ENCODE measurements around the gene CHRD. TPM values are rescaled to one million over a fixed set of nuclear protein-coding genes. Genes with fewer than 3 reads are reported as not detected.

CHRD gene
- total RNA-seq, 1 experiment from 2014 or later, result 1.8 TPM

DNA sequence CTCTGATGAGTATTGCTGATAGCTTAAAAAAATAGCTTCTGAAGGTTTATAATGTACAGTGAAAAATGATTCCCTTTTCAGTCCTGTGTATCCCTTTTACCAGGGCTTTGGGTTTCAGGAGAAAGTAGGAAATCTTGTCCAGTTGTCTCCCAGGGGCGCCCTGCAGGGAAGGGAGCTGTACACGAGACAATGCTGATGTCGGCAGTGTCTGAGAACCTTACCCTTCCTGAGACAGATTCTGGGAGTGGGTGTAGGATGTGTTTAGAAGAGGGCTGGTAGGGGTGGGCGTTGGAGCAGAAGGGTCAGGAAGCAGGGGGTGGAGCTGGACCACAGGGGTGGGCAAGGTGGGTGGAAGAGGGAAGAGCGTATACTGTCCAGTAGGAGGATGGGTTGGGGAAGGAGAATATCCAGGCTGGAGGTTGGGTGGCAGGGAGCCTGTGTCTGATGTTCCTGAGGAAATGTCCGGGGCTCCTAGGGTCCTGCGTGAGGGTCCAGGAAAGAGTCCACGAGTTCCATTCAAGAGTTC, 7.5 kb upstream of the CHRD start:
- H3K4me3 Mint-ChIP-seq, result no peak overlapping the region
- Histone ChIP-seq H3K4me2 (ENCODE audit: insufficient read depth, insufficient read length, low read length) (no peak overlapping the region), H2BK15ac (ENCODE audit: low read depth, low read length) (no peak overlapping the region), H3K27me3 (ENCODE audit: insufficient read depth, low read length) (no peaks in the 10 kb centered on the region), H3K79me2 (ENCODE audit: insufficient read depth, low read length) (no peaks in the 10 kb centered on the region), H3K23me2 (ENCODE audit: insufficient read length, low read depth, low read length, poor library complexity, severe bottlenecking) (no peaks in the 10 kb centered on the region), H2AFZ (ENCODE audit: low read length) (no peak overlapping the region), H4K5ac (ENCODE audit: insufficient read length, low read depth, low read length) (no peak overlapping the region), H2BK12ac (ENCODE audit: insufficient read length, low read depth, low read length) (no peak overlapping the region), H3K4ac (ENCODE audit: low read depth, low read length) (no peak overlapping the region), H3K56ac (ENCODE audit: insufficient read length, low read depth, low read length) (no peak overlapping the region), H4K91ac (ENCODE audit: insufficient read length, low read depth, low read length) (no peak overlapping the region), H3T11ph (ENCODE audit: low read length) (no peak overlapping the region), H3K14ac (ENCODE audit: insufficient read depth, low read length) (no peak overlapping the region), H2BK5ac (ENCODE audit: insufficient read length, low read length) (no peak overlapping the region), H3K18ac (ENCODE audit: insufficient read length, low read depth, low read length) (no peak overlapping the region), H3K79me1 (ENCODE audit: insufficient read depth, low read depth, low read length, poor library complexity, severe bottlenecking) (no peaks in the 10 kb centered on the region), H3K4me1 (ENCODE audit: insufficient read depth, low read length) (peaks cover 3% of the 10 kb centered on the region; the same call in 1 of the 2 replicates), H3K23ac (ENCODE audit: insufficient read length, low read depth, low read length) (no peak overlapping the region), H2BK20ac (ENCODE audit: low read depth, low read length, poor library complexity, severe bottlenecking) (no peak overlapping the region), H4K20me1 (ENCODE audit: control insufficient read depth, insufficient read depth, insufficient read length) (no peaks in the 10 kb centered on the region), H3K9ac (ENCODE audit: extremely low read depth, insufficient read length, low read length) (no peak overlapping the region), H2BK120ac (ENCODE audit: low read depth, low read length, poor library complexity, severe bottlenecking) (no peak overlapping the region), H3K27ac (ENCODE audit: insufficient read length, low read depth, low read length) (no peak overlapping the region), H4K8ac (replicated peaks; ENCODE audit: insufficient read length, low read depth, low read length) (no peak overlapping the region), H2AK5ac (ENCODE audit: insufficient read length, low read length) (no peak overlapping the region), H3K9me3 (ENCODE audit: control insufficient read depth, low read depth, low read length) (no peaks in the 10 kb centered on the region)
- no peak for TF ChIP-seq CTCF (conservative IDR thresholded peaks at IDR 0.05)
- peaks cover 14 to 30% (median 28%) of the 10 kb centered on the region in 3 experiments for H3K36me3 Mint-ChIP-seq (ENCODE audit: insufficient read depth in 1 of 3, low read depth in 3 of 3)
- peaks cover 39% of the 10 kb centered on the region for H3K27me3 Mint-ChIP-seq (ENCODE audit: low read depth)
- H3K9me3 Mint-ChIP-seq, result no peaks in the 10 kb centered on the region
- no CpG with 5 or more reads among the region's 8 CpGs for WGBS (ENCODE audit: extremely low coverage, insufficient read length, low lambda C conversion rate)
- no peak for DNase-seq
- no peak overlapping the region for H3K27ac Mint-ChIP-seq
- peaks cover 23 to 30% of the 10 kb centered on the region in 2 experiments for H3K4me1 Mint-ChIP-seq
